PC-9 (cell line): ENCODE results near the gene ECI1.

Experiments used
- EZH2 ChIP-seq: fragments of 200-600 bp; sonication (generic); IDR thresholded peaks from 2 replicates; pipeline ENCODE4 v1.8.0; 2017; ENCODE audit warnings: antibody characterized with exemption, low read depth
- TF ChIP-seq, protein P1 (sequence below): fragments of 200-600 bp; sonication (generic); conservative IDR thresholded peaks from 2 replicates; pipeline ENCODE4 v1.6.1; 2017; ENCODE audit warnings: mixed run types, antibody characterized with exemption, mild to moderate bottlenecking, moderate library complexity

DNA sequence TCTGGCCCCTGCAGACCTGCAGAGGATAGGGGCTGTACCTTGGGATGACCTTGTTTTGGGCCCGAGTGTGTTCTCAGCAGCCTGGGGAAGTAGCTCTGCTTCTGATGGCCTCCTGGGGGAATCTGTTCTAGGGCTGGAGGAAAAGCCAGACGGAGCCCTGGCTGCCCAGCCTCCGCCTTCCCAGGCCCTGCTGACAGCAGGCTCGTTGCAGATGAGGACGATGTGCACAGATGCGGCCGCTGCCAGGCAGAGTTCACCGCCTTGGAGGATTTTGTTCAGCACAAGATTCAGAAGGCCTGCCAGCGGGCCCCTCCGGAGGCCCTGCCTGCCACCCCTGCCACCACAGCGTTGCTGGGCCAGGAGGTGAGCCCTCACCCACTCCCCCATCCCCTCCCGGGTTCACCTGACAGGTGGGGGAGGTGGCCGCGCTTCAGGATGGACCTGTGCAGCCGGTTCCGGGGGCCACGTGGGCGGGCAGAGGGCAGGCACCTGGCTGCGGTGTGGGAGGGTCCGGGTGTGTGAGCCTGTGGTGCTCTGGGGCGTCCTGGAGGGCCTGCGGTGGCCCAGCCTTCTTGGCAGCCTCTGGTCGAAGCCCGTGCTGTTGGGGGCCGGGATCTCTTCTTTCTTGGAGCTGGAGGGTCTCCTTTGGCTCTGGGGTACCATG lies 23.1 kb downstream of the ECI1 start:
- TF ChIP-seq, protein P1, sequence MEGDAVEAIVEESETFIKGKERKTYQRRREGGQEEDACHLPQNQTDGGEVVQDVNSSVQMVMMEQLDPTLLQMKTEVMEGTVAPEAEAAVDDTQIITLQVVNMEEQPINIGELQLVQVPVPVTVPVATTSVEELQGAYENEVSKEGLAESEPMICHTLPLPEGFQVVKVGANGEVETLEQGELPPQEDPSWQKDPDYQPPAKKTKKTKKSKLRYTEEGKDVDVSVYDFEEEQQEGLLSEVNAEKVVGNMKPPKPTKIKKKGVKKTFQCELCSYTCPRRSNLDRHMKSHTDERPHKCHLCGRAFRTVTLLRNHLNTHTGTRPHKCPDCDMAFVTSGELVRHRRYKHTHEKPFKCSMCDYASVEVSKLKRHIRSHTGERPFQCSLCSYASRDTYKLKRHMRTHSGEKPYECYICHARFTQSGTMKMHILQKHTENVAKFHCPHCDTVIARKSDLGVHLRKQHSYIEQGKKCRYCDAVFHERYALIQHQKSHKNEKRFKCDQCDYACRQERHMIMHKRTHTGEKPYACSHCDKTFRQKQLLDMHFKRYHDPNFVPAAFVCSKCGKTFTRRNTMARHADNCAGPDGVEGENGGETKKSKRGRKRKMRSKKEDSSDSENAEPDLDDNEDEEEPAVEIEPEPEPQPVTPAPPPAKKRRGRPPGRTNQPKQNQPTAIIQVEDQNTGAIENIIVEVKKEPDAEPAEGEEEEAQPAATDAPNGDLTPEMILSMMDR = no peak
- TF ChIP-seq EZH2 = no peak
